Mesangial cell (primary cell): ENCODE measurements around the gene C1S. TPM values are rescaled to one million over a fixed set of nuclear protein-coding genes. Genes with fewer than 3 reads are reported as not detected.

Experiments
- total RNA-seq: library from RNA; depleted of rRNA; stranded (reverse); fragments of >200 nt; gene quantifications from 2 replicates; pipeline ENCODE4 v1.2.3, GENCODE V29; 2015

C1S gene
- 0.49 and 6.1 TPM in 2 replicates for total RNA-seq

GRCh38 chr12:7060353-7060954 lies at the start of gene C1S:
Gene C1S (plus strand): TSS chr12:7060718. CDS start chr12:7061913, 1,195 bp downstream.

GRCh38 chr12:7018350-7019042 lies 42.0 kb upstream of the C1S start, which contains the start of gene LPCAT3:
Gene LPCAT3 (minus strand): TSS chr12:7018476. CDS start chr12:7018424, 52 bp downstream.

GRCh38 chr12:7092229-7092985 lies 31.9 kb downstream of the C1S start, which contains the start of gene C1R:
Gene C1R (minus strand): TSS chr12:7092445. CDS start chr12:7092388, 57 bp downstream.

GRCh38 chr12:7108796-7109571 lies 48.5 kb downstream of the C1S start, which contains the start of gene C1RL:
Gene C1RL (minus strand): TSS chr12:7109214. CDS start chr12:7109180, 34 bp downstream.

Other genes with a start within 250 kb of the C1S start
- 0.33 and 3.7 TPM in 2 replicates for gene GPR162, start 238.9 kb upstream of the C1S start, total RNA-seq
- 46.9 and 49.6 TPM in 2 replicates for gene P3H3, start 232.3 kb upstream of the C1S start, total RNA-seq
- gene GNB3, start 219.8 kb upstream of the C1S start, total RNA-seq = 0.51 and 1.5 TPM in 2 replicates
- gene CDCA3, start 209.4 kb upstream of the C1S start, total RNA-seq = 7.2 and 171 TPM in 2 replicates
- gene USP5, start 208.6 kb upstream of the C1S start, total RNA-seq = 62.2 and 84.6 TPM in 2 replicates
- 569 and 954 TPM in 2 replicates for gene TPI1, start 193.2 kb upstream of the C1S start, total RNA-seq
- gene SPSB2, start 187.4 kb upstream of the C1S start, total RNA-seq = 13.9 and 18.4 TPM in 2 replicates
- 7.5 and 11.8 TPM in 2 replicates for gene LRRC23, start 155.9 kb upstream of the C1S start, total RNA-seq
- gene ENO2, start 146.1 kb upstream of the C1S start, total RNA-seq = 16.0 and 17.5 TPM in 2 replicates
- gene ATN1, start 132.8 kb upstream of the C1S start, total RNA-seq = 34.4 and 55.0 TPM in 2 replicates
- not detected in 2 replicates for gene RNU7-1, start 116.9 kb upstream of the C1S start, total RNA-seq
- 147 and 190 TPM in 2 replicates for gene C12orf57, start 116.7 kb upstream of the C1S start, total RNA-seq
- gene PTPN6, start 109.4 kb upstream of the C1S start, total RNA-seq = 9.6 and 21.9 TPM in 2 replicates
- gene PHB2, start 90.1 kb upstream of the C1S start, total RNA-seq = 391 and 420 TPM in 2 replicates
- gene EMG1, start 89.8 kb upstream of the C1S start, total RNA-seq = 26.1 and 66.8 TPM in 2 replicates
- 32.1 and 47.4 TPM in 2 replicates for gene LPCAT3, start 42.2 kb upstream of the C1S start, total RNA-seq
- 6.5 and 53.5 TPM in 2 replicates for gene C1R, start 31.7 kb downstream of the C1S start, total RNA-seq
- 9.9 and 49.9 TPM in 2 replicates for gene C1RL, start 48.5 kb downstream of the C1S start, total RNA-seq
- not detected in 2 replicates for gene RBP5, start 68.2 kb downstream of the C1S start, total RNA-seq
- 22.0 and 71.5 TPM in 2 replicates for gene CLSTN3, start 69.7 kb downstream of the C1S start, total RNA-seq
- 16.9 and 24.8 TPM in 2 replicates for gene PEX5, start 129.0 kb downstream of the C1S start, total RNA-seq
- gene ACSM4, start 243.4 kb downstream of the C1S start, total RNA-seq = not detected in 2 replicates